GM19351 (cell line): ENCODE measurements around the gene PAMR1.

ENCODE experiments used
- ATAC-seq: cut with Tn5 transposase; IDR thresholded peaks from one replicate; pipeline ENCODE4 v1.9.1; 2021; ENCODE audit warnings: mild to moderate bottlenecking, moderate library complexity; ENCODE audit not compliant: unreplicated experiment

The PAMR1 gene

GRCh38 chr11:35463331-35463751 is 62.1 kb downstream of the PAMR1 start:
- ATAC-seq, result no peak

GRCh38 chr11:35461917-35462538 is 63.4 kb downstream of the PAMR1 start:
- ATAC-seq, result no peak

GRCh38 chr11:35459489-35459888 is 65.9 kb downstream of the PAMR1 start:
- no peak for ATAC-seq

- no peak for ATAC-seq
Observed at GRCh38 chr11:35458846-35459245, 66.6 kb downstream of the PAMR1 start.

- ATAC-seq, result no peak
Observed at GRCh38 chr11:35454362-35454761, 71.1 kb downstream of the PAMR1 start.

GRCh38 chr11:35436581-35437250 is 88.7 kb downstream of the PAMR1 start:
- no peak for ATAC-seq

GRCh38 chr11:35433588-35433987 is 91.8 kb downstream of the PAMR1 start:
- no peak for ATAC-seq

GRCh38 chr11:35432464-35432863 is 93.0 kb downstream of the PAMR1 start:
- no peak for ATAC-seq

- ATAC-seq, result no peak
Observed at GRCh38 chr11:35427071-35427470, 98.3 kb downstream of the PAMR1 start.

GRCh38 chr11:35426351-35426750 is 99.1 kb downstream of the PAMR1 start:
- ATAC-seq, result no peak

- no peak for ATAC-seq
Observed at GRCh38 chr11:35425603-35426212, 99.7 kb downstream of the PAMR1 start.

- ATAC-seq, result no peak
Observed at GRCh38 chr11:35424157-35424940, 101.1 kb downstream of the PAMR1 start.

- no peak for ATAC-seq
Observed at GRCh38 chr11:35420371-35420770, 105.0 kb downstream of the PAMR1 start.

GRCh38 chr11:35419830-35420333 is 105.5 kb downstream of the PAMR1 start:
- ATAC-seq, result no peak

- no peak for ATAC-seq
Observed at GRCh38 chr11:35419184-35419829, 106.1 kb downstream of the PAMR1 start, which contains the start of gene SLC1A2. SLC1A2 (minus strand) TSS chr11:35419558; CDS start chr11:35418966, 592 bp downstream.

GRCh38 chr11:35418282-35419183 is 106.9 kb downstream of the PAMR1 start:
- ATAC-seq, result no peak

- ATAC-seq, result no peak
Observed at GRCh38 chr11:35415487-35415886, 109.9 kb downstream of the PAMR1 start.

- ATAC-seq, result no peak
Observed at GRCh38 chr11:35414776-35415175, 110.6 kb downstream of the PAMR1 start.

- ATAC-seq, result no peak
Observed at GRCh38 chr11:35414311-35414710, 111.1 kb downstream of the PAMR1 start.

GRCh38 chr11:35413598-35413997 is 111.8 kb downstream of the PAMR1 start:
- no peak for ATAC-seq
